NCI-H69 (cell line): ENCODE data around the gene STRN.
"Not testable (repeated sequence)": the region's sequence is repeated elsewhere in the genome, so short reads cannot be mapped to it uniquely, and the experiment has no call there.

Experiments used
- DNase-seq: peaks from one replicate; lab custom pipeline; 2025; lab: John Stamatoyannopoulos, UW

STRN gene

DNA sequence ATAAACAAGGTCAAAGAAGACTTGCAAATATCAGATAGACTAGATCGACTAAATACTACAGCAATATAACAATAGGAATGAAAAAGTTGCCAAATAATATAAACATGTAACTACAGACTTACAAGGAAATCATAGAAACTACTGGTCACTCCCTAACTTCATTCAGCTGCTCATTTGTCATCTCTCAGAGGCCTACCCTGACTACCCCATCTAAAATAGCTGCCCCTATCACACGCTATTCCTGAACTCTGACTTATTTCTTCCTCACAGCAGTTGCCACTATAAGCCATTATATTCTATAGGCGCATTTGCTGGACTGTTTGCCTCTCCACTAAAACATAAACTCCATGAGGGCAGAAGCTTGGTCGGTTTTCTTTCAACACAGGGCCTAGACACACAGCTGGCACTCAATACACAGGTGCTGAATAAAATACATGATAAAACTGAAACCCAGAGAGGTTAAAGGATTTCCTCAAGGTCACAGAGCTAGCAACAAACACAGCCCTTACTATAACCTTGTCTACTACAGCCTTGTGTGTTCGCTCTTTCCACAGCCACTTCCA is 1.8 kb downstream of the STRN start:
- no peak for DNase-seq

DNA sequence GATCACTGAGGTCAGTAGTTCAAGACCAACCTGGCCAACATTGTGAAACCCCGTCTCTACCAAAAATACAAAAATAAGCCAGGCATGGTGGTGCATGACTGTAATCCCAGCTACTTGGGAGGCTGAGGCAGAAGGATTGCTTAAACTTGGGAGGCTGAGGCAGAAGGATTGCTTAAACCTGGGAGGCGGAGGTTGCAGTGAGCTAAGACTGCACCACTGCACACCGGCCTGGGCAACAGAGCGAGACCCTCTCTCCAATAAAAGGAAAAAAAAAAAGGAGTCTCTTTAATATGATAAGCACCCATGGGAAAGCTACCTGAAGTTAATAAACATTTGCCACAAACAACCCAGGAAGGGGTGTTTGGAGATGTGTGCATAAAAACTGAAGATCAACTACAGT is 2.6 kb downstream of the STRN start:
- no peak for DNase-seq

DNA sequence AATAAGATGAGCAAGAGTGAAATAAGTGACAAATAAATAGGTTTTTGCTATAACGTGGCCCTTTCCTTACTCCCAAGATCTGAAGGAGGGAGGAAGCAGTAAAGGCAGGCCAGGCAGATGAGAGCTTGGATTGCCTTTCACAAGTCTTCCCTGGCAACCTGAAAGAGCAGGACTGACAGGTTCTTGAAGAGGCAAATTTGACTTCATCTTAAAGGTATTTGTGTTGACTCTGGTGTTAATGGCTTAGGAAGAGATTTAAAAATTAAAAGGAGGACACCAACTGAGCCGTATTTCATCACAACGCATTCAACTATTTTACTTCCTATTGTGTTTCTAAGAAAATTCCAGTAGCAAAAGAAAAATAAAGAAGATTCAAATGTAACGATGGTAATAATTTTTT is 3.2 kb downstream of the STRN start:
- DNase-seq: no peak

DNA sequence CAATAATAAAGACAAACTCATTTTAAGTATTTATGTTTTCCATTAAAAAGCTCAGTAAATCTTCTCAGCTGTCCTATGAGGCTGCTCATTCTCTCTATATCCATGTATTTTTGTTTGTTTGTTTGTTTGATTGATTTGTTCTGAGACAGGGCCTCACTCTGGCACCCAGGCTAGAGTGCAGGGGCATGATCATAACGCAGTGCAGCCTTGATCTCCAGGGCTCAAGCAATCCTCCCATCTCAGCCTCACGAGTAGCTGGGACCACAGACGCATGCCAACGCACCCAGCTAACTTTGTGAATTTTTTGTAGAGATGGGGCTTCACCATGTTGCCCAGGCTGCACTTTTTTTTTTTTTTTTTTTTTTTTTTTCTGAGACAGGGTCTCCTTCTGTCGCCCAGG is 5.6 kb downstream of the STRN start:
- DNase-seq: no peak

DNA sequence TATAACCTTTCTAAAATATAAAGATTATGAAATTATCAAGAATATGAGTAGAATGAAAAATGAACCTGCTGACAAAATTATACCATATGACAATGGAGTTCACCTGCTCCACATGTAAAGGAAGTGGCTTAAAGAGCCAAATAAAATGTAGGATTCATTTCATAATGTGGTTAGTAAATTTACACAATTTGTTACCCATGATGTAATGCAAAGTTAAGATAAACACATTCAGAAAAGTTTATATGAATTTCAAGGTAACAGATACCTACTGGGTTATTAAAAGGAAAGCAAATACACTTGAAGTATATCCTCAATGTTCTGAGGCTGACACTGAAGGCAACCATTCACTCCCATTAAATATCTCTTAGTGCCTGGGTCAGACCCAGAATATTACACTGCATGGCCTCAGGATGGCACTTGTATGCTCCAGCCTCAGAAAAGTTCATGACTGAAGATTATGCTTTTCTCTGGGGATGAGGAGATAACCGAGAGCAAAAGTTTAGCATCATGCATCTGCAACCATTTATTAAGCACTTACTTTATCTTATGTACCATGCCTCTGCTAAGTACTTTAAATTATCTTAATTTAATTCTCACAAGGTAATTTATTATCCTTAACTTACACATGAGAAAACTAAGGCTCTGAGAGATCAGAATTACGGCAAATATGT is 6.2 kb downstream of the STRN start:
- no peak for DNase-seq

DNA sequence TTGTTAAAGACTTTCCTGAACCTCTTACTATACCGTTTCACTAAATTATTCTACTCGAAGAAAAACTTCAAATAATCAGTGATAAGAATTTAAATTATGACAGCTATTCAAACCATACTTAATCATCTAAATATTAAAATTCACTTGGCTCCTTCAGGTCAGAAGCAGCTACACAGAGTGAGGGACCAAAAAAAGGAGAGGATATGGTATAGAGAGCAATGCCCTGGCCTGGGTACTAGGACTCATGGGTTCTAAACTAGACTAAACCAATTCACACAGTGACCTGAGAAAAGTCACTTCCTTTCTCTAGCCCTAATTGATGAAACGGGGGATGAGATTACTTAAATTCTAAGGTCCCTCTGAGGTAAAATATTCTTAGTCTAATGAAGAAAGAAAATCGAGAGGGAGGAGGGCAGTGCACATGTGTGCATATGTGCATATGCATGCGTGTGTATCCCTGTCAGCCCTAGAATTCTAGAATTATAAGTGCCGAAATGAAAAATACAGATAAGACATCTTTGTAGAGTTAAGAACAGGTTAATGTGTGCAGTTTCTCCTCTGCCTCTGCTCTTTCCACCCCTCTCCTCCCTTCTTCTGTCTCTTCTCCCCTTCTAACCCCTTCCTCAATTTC is 11.2 kb downstream of the STRN start:
- DNase-seq: no peak

DNA sequence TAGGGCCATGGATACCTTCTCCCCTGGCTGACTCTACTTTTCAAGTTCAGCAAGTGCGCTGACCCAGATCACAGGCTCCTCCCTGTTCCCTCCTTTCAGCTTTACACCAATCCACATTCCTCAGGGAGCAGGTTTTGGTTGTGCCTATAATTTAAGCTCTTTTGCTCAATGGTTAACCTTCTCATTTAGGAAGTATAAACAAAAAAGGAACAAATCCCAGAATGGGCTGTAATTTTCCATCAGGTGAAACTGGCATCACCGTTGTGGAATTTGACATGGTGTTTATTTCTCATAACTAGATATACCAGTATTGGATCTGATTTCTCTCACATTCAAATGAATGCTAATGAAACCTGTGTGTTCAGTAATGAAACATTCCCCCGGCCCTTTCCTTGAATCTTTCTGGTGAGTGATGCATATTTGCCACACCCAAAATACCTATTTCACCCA is 13.6 kb downstream of the STRN start:
- peak; percentile 7 for DNase-seq

DNA sequence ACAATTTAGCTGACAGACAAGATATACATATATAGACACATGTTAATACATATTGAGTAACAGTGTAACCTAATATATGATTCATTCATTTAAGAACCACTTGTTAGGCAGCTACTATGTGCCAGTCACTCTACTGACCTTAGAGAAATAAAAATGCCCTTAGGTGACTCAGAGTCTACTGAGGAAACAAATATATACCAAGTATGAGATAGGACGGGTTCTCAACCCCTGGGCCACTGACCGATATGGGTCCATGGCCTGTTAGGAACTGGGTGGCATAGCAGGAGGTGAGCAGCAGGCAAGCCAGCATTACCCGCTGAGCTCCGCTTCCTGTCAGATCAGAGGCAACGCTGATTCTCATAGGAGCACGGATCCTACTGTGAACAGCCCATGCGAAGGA is 14.8 kb downstream of the STRN start:
- DNase-seq: no peak

DNA sequence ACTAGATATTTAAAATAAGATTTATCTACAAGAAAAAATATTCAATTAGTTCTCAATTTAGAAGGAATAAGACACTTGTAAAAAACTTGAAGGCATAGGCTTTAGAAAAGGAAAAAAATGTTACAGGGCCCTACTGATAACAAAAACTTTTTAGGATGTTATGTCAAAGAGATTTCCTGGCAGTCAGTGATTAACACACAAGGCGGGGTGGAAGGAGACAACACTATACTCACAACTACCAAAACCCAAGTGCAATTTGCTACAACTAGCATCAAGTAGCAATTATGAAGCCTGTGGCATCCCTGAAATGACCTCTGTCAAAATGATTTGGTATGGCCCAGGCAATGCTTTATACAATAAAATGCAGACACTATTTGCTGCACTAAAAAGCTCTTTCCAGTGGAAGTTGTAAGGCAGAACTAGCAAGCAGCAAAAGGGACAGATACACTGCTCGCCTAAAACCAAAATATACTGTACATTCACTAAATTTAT is 15.3 kb downstream of the STRN start:
- peak; percentile 2 for DNase-seq

DNA sequence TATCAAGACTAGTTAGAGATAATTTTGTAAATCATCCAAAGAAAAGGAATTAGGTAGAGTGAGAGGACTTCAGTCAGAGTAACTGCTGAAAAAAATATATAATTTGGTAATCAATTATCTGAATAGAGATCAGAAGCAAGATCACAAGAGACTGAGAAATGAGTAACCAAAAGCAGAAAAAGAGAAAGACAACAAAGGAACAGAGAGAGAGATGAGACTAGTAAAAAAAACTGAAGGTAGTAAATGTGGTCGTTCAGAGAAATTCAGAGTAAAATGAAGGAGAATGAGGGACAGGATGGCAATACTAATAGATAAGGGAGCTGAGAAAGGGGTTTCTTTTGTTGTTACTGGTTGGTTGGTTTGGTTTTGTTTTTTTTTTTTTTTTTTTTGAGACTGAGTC is 16.5 kb downstream of the STRN start:
- no peak for DNase-seq

DNA sequence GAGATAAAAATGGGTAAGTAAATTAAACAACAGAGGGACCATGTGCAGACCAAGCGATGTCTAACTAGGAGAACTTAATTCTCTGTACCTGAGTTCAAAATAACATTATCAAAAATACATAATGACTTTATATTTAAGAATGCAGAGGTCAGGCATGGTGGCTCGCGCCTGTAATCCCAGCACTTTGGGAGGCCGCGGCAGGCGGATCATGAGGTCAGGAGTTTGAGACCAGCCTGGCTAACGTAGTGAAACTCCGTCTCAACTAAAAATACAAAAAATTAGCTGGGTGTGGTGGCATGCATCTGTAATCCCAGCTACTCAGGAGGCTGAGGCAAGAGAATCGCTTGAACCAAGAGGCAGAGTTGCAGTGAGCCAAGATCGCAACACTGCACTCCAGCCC is 21.1 kb downstream of the STRN start:
- not testable (repeated sequence) for DNase-seq

DNA sequence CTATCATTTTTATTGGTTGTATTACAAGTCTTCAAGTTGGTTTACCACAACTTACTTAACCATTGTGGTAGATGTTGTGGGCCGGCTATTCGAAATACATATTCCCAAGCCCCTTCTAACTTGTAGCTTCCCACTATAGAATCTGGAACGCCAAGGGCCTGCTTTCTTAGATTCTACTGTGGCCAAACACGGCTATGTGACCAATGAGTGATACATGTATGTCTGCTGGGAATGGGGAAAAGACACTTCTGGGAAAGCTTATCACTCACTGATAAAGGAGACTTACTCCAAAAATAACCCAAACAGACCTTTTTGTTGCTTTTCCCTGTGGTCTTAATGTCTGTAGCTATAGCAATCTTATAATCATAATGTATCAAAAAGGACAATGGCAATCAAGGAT is 24.5 kb downstream of the STRN start:
- DNase-seq: no peak

DNA sequence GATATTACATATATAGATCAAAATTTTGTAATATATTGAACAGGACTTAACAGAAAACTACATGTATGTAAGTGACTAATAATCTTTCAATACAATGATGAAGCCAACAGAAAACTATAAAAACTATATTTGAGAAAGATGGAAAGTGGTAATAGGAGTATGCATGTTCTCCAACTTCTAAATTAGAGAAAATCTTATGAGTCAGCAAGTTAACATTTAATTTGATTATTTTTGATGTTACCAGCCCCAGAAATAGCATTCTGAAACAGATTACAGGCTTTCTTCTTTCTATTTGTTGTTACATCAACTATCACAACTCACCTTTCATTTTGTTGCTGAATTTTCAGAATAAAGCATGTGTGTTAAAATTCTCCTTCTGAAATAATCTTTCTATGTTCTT is 29.8 kb downstream of the STRN start:
- not testable (repeated sequence) for DNase-seq

DNA sequence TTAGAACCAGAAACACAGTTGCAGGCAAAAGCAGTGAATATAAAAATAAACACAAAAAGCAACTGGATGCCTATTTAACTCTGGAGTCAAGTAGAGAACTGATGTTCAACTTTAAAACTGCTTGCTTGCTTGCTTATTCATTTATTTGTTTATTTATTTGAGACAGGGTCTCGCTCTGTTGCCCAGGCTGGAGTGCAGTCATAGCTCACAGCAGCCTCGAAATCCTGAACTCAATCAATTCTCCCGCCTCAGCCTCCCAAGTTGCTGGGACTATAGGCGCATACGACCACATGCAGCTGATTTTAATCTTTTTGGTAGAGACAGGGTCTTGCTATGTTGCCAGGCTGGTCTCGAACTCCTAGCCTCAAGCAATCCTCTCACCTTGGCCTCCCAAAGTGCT is 34.6 kb downstream of the STRN start:
- not testable (repeated sequence) for DNase-seq

DNA sequence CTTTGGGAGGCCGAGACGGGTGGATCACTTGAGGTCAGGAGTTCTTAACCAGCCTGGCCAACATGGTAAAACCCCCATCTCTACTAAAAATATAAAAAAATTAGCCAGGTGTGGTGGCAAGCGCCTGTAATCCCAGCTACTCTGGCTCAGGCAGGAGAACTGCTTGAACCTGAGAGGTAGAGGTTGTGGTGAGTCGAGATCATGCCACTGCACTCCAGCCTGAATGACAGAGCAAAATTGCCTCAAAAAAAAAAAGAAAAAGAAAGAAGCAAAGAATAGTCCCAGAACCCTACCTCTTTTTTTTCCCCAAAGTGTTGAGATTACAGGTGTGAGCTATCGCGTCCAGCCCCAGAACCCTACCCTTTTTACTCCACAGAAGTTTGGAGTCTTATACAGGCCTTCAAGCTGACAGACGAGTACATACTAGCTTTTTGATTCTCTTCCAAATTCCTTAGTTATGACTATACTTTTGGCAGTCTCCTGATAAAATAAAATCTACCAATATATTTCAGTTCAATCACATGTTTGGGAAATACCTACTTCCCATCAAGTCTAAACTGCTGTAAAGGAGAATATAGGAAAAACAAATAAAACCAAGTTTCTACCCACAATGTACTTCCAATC is 35.4 kb downstream of the STRN start:
- not testable (repeated sequence) for DNase-seq

DNA sequence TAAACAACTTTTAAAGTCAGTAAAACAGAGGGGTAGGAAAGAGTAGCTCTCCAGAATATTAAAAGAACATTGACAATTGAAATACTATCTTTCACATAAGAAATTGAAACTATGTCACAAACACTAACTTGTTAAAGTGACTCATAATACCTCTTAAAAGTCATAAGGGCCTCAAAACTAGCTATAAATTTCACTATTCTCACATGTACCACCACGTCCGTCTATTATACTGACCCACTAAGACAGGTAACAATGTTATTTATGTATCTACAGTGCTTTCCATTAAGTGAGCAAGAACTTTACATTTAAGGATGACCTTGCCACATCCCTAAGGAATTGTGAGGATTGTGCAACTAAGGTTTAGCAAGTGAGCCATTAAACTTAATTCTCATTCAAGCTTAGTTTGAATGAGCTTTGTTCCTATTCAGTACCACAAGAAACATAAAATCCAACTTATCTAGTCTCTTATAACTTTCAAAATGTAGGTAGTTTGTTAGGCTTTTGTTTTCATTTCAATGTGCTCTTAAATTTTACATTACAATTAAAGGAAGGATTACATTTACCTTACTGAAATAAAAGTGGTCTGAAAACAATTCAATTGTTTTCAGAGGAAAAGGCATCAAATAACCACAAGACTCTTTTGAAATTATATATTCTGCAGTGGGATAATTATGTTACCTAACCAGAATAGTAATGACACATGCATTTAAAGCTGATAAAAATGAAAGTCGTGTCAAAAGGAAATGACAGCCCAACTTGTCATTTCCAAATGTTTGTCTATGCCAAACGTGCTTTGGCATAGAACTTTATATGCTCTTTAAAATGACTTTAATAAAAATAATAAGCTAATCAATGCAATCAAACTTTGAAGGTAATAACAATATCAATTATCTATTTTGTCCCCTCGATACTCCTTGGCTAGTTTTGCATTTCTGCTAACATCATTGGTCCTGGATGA is 39.9 kb downstream of the STRN start:
- DNase-seq: peak; percentile 1

DNA sequence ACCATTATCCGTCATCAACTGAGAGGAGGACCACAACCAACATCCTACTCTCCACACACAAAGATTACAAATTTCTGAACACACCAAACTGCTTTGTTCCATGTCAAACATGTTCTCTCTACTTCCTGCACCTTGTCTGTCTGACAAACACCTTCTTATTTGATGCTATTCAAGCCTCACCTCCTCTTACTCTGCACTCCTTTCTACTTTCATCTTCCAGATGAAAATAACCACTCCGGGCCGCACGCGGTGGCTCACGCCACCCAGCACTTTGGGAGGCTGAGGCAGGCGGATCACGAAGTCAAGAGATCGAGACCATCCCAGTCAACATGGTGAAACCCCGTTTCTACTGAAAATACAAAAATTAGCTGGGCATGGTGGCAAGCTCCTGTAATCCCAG is 43.7 kb downstream of the STRN start:
- not testable (repeated sequence) for DNase-seq

DNA sequence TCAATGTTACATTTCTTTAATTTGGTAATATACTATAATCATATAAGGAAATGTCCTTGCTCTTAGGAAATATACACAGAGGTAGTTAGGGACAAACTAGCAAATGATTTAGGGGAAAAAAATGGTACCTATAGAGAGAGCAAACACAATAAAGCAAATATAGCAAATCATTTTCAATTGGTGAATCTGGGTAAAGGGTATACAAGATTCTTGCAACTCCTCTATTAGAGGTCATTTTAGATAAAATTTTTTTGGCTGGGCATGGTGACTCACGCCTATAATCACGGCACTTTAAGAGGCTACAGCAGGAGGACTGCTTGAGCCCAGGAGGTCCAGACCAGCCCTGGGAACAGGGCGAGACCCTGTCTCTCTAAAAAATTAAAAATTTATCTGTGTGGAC is 44.4 kb downstream of the STRN start:
- DNase-seq: no peak

DNA sequence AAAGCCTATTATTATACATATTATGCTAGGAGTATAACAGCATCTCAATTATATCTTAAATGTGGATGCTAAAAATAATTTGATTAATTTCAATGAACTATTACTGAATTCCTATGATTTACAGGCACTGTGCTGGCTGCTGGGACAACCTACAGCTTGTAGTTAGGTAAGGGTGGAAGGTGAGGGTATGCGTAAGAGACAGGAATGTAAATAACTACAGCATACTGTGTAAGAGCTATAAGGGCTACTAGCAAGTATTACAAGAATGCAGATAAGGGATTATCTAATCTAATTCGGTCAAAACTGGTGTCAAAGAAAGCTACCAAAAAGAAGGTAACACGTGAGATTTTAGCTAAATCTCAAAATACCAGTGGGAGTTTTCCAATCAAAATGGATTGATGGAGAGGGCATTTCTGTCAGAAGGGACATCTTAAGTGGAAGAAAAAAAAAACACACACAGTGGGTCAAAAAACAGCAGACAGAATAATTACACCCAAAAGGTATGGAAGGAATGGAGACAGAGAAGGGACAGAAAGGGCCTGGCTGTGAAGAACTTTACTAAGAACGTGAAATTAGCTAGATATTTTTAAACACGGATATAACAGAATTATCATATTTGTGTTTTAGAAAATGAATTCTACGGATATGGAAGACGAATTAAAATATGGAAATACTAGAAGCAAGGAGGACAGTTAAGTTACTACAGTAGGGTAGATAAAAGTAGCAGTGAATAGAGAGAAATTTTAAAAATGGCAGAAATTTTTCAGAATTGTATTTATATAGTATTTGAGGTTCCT is 47.1 kb downstream of the STRN start:
- DNase-seq: no peak

DNA sequence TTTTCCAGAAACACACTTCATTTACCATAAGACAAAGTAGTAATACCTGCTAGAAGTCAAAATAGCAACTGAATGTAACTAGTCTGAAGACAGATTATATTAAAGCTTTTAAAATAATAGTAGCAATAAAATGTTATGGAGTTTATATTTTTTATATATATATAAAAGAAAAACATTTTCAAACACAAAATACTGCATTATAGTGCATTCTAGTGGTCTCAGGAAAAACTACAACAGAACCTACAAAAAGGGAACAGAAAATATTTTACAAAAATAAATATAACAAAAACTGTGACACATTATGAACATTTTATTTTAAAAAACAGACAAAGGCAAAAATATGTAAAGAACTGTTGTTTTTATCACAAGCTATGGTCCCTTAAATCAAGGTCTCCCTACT is 48.0 kb downstream of the STRN start:
- no peak for DNase-seq

DNA sequence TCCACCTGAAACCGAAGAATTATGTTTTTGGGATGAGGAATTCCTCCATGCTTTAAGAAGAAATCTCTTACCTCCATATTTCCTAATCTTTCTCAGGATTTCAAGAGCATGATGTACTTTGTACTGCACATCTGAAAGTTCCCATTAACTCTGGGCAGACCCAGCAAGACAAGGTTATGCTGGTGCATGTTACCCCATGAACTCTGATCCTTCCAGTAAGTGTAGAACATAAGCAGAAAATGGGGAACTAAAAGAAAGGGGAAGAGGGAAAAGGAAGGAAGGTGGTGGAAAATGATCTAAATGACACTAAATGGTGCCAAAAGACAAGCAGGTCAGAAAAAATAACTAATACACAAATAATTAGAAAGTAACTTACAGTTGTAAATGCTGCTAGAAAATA is 50.7 kb downstream of the STRN start:
- DNase-seq: no peak
